GDM1 (cell line): Measurements from ENCODE around the gene GATAD1.
"Not testable (repeated sequence)": the region's sequence is repeated elsewhere in the genome, so short reads cannot be mapped to it uniquely, and the experiment has no call there.

Source experiments
- DNase-seq: peaks from one replicate; lab custom pipeline; 2025; lab: John Stamatoyannopoulos, UW

Gene GATAD1, protein sequence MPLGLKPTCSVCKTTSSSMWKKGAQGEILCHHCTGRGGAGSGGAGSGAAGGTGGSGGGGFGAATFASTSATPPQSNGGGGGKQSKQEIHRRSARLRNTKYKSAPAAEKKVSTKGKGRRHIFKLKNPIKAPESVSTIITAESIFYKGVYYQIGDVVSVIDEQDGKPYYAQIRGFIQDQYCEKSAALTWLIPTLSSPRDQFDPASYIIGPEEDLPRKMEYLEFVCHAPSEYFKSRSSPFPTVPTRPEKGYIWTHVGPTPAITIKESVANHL

GRCh38 chr7:92447345-92448204 is at the start of gene GATAD1:
Gene GATAD1, plus strand, starts transcription at chr7:92447482. Its CDS starts 248 bp downstream, at chr7:92447730.
- DNase-seq, result peak; percentile 75

DNA sequence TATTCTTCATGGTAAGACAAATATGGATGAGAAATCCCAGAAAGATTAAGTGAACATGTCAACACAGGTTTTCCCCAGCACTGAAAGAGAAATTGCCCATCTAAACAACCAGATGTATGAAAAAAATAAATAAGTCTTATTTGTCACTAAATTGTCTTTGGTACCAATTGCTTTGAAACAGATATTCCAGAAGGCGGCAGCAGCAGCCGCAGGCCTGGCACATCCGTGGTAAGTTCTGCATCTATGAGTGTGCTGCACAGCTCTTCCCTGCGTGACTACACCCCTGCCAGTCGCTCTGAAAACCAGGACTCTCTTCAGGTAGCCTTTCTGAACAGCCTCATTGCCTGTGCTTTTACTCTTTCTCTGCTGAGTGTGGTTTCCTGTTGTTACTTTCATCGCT is 49.7 kb upstream of the GATAD1 start:
- DNase-seq, result no peak

DNA sequence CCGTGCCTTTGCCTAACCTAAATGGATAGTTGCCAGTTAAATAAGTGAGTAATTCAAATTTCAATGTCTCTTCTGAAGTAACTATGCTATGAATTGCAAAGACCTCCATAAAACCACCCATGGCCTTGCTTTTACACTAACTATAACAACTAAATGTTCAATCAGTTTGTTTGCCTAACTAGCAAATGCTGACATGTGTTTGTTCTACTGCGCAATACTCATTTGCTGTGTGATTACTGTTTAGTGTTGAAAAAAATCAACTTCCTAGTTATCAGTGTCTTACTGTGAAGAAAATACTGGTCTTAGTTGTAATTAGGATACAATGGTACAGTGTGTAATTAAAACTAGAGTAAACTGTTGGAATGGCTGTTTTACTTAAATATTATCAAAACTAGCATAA is 47.3 kb upstream of the GATAD1 start:
- DNase-seq, result no peak

DNA sequence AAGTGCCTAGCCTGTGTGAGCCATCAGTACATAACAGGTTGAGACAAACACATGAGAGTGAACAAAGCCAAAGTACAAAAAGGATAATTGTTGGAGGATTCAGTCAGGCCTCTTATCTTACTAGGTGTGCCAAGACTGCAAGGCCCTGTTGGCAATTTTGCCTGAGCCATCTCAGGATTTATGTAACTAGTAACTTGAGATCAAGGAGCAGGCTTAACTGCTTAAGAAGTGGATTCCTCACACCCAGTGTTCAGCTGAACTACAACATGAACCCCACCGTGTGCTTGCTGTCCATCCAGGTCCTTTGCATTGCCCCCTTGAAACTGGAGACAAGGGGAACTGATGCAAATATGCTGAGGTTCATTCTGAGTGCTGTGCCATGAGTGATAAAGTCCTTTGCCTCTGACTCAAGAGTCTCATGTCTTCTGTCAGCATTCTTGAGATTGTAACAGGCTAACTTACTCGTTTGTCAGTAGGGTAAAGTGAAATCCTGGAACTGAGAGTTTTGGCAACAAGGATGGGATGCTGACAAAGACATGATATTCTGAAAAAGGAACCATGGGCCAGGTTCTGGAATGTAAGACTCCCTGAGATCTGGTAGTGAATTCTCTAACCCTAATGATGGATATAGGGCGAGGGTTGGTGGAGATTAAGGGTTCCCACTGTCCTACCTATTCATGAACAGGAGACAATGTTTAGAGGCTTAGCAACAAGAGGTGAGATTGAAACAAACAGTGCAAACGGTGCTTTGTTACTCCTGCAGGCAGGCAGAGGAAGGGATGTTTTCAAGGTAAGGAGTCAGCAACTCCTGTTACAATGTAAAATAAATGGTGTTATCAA is 44.1 kb upstream of the GATAD1 start:
- DNase-seq, result no peak

GRCh38 chr7:92403760-92404074 is 43.6 kb upstream of the GATAD1 start:
- DNase-seq, result no peak

GRCh38 chr7:92404170-92404614 is 43.1 kb upstream of the GATAD1 start:
- peak; percentile 13 for DNase-seq

GRCh38 chr7:92409357-92409756 is 37.9 kb upstream of the GATAD1 start:
- DNase-seq, result no peak

DNA sequence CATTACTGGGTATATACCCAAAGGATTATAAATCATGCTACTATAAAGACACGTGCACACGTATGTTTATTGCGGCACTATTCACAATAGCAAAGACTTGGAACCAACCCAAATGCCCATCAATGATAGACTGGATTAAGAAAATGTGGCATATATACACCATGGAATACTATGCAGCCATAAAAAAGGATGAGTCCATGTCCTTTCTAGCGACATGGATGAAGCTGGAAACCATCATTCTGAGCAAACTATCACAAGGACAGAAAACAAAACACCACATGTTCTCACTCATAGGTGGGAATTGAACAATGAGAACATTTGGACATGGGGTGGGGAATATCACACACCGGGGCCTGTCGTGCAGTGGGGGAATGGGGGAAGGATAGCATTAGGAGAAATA is 37.1 kb upstream of the GATAD1 start:
- not testable (repeated sequence) for DNase-seq

DNA sequence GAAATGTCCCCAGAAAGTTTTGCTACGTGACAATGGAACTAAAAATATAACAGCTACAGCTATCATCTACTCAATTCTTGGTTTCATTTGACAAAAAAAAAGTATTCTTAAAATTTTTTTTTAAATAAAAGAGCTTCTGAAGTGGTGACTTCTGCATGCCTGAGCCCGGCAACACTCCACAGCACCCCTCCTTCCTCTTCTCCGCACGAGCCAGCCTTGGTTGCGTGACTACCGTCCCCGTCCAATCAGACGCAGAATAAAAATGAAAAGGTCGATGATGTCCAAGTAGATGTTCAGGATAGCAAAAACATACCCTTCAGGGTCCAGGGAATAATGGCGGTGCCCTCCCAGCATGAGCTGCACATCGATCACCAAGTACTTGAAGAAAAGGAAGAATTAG is 34.5 kb upstream of the GATAD1 start:
- no peak for DNase-seq

DNA sequence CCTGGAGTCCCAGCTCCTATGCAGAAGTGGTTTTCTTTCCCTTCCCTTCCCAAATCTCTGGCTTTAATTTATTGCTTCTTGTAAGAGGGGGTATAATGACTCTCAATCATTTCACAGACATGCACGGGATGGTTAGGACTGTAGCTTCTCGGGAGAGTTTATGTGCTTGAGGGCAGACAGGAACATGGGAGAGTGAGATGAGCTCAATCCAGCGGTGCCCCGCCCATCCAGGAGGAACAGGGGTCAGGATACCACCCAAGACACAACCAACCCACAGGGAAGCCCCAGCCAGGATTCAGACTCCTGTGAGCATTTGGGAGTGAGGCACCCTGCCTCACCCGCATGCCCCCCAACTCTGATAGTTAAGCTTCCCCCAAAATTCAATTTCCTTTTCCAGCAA is 33.7 kb upstream of the GATAD1 start:
- DNase-seq, result no peak

DNA sequence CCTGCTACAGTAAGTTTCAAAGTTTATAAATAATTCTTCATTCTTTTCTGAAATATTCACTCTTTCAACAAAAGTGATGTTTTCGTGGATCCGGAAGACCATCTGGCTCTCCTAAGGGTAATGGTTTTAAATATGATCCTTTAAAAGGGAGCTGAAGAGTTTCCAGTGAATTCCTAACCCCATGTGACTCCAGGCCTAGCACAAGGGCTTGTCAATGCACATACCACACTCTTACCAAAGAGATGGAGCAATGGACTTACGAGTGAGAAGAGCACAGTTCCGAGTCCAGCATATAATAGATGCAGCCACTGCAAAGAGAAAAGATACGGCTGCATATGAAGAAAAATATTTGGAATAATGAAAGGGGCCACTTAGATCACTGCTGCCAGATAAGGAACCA is 32.1 kb upstream of the GATAD1 start:
- DNase-seq, result no peak

- DNase-seq, result no peak
Measured at GRCh38 chr7:92417913-92418312, 29.4 kb upstream of the GATAD1 start.

GRCh38 chr7:92421676-92422435 is 25.4 kb upstream of the GATAD1 start:
- DNase-seq, result peak; percentile 18

GRCh38 chr7:92422926-92423325 is 24.4 kb upstream of the GATAD1 start:
- no peak for DNase-seq

- no peak for DNase-seq
Measured at GRCh38 chr7:92423710-92424131, 23.6 kb upstream of the GATAD1 start.

GRCh38 chr7:92425311-92425947 is 21.9 kb upstream of the GATAD1 start:
- DNase-seq, result peak; percentile 17

DNA sequence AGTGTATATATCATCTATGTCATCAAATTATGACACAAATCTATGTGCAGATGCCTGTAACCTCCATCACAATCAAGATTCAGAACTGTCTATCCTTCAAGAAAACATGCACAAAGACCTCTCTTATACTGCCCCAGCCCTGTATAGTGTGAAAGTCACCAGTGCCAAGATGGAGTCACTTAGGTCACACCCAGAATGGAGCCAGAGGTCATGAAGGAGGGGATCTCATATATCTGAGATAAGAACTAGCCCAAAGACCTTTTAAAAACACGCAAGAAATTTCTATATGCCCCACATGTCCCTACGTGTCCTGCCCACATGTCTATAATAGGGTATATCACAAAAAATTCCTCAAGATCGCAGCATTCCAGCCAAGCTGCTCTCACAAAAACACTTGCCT is 20.1 kb upstream of the GATAD1 start:
- no peak for DNase-seq

DNA sequence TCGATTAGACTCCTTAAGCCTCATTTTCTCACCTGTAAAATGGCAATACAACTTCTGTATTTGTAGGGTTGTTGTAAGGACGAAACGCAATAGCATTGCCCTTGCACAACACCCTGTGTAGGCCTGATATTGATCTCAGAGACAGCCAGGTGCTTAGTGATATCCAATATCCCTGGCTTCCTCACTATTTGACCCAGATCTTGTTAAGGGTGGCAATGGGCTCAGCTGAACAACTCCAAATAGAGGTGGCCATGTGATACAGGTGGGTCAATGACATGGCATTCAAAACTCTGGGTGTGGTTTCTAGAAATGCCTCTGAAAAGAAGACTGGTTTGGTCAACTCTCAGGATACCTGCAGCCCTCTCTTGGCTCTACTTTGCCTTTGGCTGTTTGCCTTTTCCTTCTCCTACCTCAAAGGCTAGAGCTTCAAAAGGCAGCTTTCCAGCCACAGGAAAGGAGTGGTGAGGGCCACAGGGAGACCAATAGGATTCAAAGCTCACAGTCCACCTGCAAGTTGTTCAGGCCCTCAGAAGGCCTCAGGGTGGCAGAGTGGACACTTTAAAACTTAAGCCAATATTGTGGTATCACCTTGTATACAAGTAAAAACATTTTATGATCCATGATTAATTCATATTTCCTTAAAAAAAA is 14.9 kb upstream of the GATAD1 start:
- DNase-seq, result no peak

GRCh38 chr7:92433019-92433418 is 14.3 kb upstream of the GATAD1 start:
- no peak for DNase-seq

DNA sequence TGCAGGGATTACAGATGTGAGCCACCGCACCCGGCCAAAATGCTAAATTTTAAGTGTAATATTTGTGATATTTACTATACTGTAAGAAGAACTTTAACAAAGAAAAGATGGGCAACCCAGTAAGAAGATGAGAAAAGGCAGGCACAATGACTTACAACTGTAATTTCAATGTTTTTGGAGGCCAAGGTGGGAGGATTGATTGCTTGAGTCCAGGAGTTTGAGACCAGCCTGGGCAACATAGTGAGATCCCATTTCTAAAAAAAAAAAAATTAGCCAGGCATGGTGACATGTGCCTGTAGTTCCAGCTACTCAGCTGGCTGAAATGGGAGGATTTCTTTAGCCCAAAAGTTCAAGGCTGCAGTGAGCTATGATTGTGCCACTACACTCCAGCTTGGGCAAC is 11.7 kb upstream of the GATAD1 start:
- no peak for DNase-seq
